ENCODE data around the gene SNX33. TPM values are rescaled to one million over a fixed set of nuclear protein-coding genes. Genes with fewer than 3 reads are reported as not detected.

Gene SNX33
- polyA plus RNA-seq, 3 donors, result 20.8 to 22.4 (median 22.3) TPM

GRCh38 chr15:75639709-75640482 lies 7.8 kb upstream of the SNX33 start, which contains the start of gene IMP3:
TSS of gene IMP3 (minus strand) at chr15:75640224. CDS start at chr15:75640168, 56 bp downstream.
- peak; percentile 98 for DNase-seq

DNA sequence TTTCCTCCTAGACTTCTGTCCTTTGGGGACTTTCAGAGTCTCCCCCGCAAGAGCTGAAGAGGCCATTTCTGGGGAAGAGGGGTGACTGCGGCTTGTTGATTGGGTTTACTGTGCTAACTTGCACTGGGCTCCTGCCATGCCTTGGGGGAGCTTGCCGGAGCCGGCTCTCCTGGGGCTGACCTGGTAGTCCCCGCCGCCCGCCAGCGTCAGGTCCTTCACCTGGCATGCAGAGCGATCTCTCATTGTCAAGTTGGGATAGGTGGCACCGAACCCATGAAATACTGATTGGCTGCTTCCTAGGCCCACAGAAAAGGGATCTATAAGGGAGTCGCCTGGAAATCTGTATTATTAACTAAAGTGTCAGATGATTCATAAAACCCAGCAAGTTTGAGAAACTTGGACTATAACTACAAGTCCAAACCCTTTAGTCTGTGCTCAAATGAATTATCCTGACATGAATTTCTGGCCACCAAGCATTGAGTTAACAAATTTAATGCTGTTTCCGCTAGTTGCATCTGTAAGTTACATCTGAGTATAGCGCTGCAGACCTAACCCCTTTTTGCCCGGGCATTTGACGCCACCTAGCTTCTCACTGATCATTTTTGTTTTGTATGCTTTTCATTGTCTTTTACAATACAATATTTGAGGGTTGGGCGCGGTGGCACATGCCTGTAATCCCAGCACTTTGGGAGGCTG lies 7.1 kb upstream of the SNX33 start:
- no peak for DNase-seq

DNA sequence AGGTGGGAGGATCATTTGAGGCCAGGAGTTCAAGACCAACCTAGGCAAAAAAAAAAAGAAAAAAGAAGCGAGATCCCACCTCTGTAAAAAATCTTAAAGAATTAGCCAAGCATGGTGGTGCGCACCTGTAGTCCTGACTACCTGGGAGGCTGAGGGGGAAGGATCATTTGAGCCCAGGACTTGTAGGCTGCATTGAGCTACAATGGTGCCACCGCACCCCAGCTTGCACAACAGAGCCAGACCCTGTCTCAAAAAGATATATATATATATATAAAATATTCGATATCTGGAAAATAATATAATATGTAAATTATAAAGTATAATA lies 6.6 kb upstream of the SNX33 start:
- no peak for DNase-seq

- no peak for DNase-seq
Observed at GRCh38 chr15:75641603-75642002, 6.1 kb upstream of the SNX33 start.

DNA sequence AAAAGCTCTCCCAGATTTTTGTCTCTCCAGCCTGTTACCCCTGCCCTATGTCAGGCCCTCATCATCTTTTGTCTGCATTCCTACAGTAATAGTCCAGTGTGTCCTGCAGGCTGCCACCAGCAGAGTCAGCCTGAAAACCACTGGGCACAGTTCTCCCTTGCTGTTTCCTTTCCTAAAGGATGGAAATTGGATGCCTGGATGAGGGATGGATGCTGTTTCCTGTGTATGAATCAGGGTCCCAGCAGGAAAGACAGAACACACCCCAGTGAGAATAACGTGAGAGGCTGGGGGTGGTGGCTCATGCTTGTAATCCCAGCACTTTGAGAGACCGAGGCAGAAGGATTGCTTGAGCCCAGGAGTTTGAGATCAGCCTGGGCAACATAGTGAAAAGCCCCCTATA lies 3.3 kb upstream of the SNX33 start:
- no peak for DNase-seq

GRCh38 chr15:75646112-75646943 lies 1.4 kb upstream of the SNX33 start:
- no peak for DNase-seq

- no peak for DNase-seq
Observed at GRCh38 chr15:75646944-75647364, 758 bp upstream of the SNX33 start.

DNA sequence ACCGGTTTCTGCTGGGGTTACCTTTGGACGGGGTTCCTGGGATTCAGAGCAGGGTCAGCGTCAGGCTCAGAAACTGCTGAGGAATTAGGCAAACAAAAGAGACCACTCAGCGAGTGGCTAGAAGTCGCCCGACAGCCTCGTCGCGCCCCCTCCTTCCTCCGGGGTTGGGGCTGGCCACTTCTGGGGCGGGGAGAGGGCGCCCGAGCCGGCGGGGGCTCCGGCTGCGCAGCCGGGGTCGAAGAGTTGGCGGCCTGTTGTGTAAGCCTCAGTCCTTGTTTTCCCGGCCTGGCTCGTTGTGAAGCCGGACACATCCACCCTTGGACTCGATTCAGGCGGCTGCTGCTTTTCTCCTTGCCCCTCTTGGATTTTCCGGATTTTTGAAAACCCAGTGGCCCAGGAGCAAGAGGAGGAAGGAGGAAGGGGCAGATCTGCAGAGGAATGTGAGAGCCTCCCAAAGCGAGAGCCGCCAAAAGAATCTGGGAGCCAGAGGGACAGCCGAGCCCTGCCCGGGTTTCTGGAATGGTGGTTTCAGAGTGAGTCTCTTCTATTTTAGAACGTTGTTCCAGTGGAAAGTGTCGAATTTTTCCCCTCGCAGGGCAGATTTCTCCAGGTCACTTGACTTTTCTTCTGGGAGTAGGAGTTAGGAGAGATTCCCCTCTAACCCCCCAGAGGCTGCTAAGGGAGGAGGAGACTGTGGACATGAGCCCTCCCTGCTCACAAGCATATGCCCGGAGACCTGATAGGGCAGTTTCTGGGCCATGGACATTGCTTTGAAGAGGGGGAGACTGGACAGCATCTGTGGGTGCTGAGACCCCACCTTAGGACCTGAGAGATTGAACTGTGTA lies 666 bp downstream of the SNX33 start:
- DNase-seq, result peak; percentile 48

DNA sequence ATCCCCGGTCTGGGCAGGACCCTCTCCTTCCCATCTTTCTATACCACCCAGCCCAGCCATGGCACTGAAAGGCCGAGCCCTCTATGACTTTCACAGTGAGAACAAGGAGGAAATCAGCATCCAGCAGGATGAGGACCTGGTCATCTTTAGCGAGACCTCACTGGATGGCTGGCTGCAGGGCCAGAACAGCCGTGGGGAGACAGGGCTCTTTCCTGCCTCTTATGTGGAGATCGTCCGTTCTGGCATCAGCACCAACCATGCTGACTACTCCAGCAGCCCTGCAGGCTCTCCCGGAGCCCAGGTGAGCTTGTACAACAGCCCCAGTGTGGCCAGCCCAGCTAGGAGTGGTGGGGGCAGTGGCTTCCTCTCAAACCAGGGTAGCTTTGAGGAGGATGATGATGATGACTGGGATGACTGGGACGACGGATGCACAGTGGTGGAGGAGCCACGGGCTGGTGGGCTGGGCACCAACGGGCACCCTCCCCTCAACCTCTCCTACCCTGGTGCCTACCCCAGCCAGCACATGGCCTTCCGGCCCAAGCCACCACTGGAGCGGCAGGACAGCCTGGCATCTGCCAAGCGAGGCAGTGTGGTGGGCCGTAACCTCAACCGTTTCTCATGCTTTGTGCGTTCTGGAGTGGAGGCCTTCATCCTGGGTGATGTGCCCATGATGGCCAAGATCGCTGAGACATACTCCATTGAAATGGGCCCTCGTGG lies 1.5 kb downstream of the SNX33 start:
- no peak for DNase-seq

DNA sequence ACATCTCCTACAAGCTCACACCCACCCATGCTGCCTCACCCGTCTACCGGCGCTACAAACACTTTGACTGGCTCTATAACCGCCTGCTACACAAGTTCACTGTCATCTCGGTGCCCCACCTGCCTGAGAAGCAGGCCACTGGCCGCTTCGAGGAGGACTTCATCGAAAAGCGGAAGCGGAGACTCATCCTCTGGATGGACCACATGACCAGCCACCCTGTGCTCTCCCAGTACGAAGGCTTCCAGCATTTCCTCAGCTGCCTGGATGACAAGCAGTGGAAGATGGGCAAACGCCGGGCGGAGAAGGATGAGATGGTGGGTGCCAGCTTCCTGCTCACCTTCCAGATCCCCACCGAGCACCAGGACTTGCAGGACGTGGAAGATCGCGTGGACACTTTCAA lies 2.1 kb downstream of the SNX33 start:
- no peak for DNase-seq

GRCh38 chr15:75650908-75651809 lies 3.4 kb downstream of the SNX33 start:
- DNase-seq, result no peak

DNA sequence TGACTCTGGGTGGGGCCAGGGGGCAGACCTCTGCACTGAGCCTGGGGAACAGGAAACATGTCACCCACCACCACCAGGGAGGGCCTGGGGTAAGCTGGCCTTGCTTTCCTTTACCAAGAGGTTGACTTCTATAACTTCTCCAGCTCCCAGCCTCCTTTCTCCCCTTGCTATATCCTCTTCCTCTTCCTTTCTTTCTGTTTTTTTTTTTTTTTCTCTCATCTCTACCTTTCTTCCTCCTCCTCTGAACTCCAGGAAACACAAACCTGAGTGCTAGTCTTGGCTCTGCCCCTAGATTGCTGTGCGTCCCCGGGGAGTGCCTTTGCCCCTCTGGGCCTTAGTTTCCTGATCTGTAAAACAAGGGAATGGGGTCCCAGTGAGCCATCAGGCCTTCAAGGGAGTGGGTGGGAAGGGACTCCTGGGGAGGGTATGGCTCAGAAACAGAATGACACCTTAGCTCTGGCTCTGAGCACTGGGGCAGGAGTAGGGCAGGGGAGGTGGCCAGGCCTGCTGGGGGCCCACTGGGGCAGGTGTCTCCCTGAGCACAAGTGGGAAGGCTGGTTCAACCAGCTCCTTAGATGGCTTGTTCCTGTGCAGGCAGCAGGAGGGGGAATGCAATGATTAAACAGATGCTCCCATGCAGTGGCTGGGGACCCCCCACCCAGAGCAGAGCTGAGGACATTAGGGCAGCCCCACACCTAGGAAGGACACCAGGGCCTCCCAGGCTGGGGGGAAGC lies 4.3 kb downstream of the SNX33 start:
- DNase-seq, result no peak

DNA sequence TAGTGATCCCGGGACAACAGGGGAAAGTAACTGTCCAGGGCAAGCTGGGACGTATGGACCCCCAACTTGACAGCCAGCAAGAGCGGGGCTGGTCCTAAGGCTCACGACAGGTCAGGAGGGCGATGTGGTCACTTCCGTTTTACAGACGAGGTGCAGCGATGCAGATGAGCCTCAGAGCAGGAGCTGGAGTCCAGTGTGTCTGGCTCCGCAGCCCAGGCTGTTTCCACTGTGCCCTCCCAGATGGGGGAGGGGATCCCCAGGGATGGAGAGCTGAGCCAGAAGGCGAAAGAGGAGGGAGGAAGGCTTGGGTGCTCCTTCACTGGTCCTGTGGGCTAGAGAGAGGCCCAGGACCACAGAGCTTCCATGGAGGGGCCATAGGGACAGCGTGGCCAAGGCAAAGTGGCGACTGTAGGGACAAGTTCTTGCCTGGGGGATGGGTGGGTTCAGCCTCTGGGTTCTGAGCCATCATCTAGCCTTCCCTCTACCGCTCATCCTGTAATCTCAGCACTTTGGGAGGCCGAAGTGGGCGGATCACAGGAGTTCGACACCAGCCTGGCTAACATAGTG lies 5.7 kb downstream of the SNX33 start:
- DNase-seq, result no peak

DNA sequence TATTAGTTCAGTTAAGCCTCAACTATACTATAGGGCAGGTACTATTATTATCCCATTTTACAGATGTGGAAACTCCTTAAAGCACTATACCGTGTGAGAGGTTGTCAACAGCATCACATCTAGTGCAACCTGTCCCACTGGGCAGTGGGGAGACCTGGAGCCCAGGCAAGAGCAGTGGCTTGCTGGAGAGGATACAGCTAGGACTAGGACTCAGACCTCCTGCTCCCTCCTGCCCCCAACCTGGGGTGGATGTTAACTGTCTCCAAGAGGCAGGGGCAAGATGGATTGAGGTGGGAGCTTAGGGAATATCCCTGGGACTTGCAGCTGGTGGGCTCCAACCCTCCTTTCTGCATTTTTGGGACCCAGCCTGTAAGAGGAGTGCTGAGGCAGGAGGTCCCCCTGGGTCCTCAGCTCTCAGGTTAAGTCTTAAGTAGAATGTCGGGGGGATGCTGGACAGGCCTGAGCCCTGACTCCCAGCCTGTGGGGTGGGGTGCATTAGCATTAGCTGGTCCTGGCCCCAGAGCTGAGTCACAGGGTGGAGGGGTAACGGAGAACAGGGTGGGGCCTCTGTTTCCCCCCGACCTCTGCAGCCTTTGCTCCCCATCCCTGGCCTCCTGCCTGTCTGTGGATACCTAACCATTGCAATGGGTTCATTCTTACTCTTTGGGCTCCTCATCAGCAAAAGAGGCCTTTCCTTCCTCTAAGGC lies 6.6 kb downstream of the SNX33 start:
- DNase-seq, result no peak

- DNase-seq, result no peak
Observed at GRCh38 chr15:75655931-75656330, 8.2 kb downstream of the SNX33 start.

DNA sequence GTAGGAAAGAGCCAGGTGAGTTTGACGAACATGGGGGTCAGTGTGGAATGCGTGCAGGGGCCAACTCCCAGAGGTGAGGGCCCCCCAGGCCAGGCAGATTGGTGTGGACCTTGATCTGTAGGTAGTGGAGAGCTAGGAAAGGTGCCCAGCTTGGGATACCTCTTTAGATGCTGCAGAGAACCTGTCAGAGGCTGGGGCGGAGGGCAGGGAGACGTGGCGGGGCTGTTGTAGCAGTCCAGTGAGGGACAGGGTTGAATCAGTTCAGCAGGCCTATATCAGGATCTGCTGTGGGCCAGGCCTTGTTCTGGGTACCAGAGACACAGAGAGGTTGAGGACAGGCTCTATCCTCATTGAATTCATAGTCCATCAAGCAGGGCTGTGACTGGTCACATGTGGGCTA lies 8.6 kb downstream of the SNX33 start:
- no peak for DNase-seq

DNA sequence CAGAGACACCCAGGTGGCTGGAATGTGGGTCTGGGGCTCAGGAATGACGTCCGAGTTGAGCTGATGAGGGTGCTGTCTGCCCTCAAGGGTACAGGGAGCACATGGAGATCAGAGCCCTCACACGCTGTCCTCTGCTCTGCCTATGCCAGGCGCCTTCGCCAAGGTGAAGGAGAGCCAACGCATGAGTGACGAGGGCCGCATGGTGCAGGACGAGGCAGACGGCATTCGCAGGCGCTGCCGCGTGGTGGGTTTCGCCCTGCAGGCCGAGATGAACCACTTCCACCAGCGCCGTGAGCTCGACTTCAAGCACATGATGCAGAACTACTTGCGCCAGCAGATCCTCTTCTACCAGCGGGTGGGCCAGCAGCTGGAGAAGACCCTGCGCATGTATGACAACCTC lies 9.1 kb downstream of the SNX33 start:
- no peak for DNase-seq

- no peak for DNase-seq
Observed at GRCh38 chr15:75659141-75659771, 11.5 kb downstream of the SNX33 start.

All from renal pelvis (tissue), 4 donors.